ENCODE data around the gene LPCAT1. TPM values are rescaled to one million over a fixed set of nuclear protein-coding genes. Genes with fewer than 3 reads are reported as not detected.

Gene LPCAT1
- total RNA-seq, 2 donors from 2014 or later: 13.2 to 18.1 TPM

- DNase-seq (ENCODE audit: low spot score): no peak
Measured at GRCh38 chr5:1436036-1436435, 87.7 kb downstream of the LPCAT1 start.

GRCh38 chr5:1435369-1435768 lies 88.4 kb downstream of the LPCAT1 start:
- Histone ChIP-seq H3K4me1 (no peaks in the 10 kb centered on the region), H3K9me3 (peaks cover 0 to 1% of the 10 kb centered on the region in 2 donors), H3K4me3 (no peak overlapping the region), H3K27me3 (no peaks in the 10 kb centered on the region), H3K27ac (no peak overlapping the region), H3K36me3 (no peaks in the 10 kb centered on the region)
- no peak for DNase-seq (ENCODE audit: low spot score)
- TF ChIP-seq CTCF (IDR thresholded peaks at IDR 0.05): no peak

More at GRCh38 chr5:1436036-1436435, 87.7 kb downstream of the LPCAT1 start:
- Histone ChIP-seq H3K4me3 (no peak overlapping the region), H3K36me3 (no peaks in the 10 kb centered on the region), H3K4me1 (no peaks in the 10 kb centered on the region), H3K27me3 (no peaks in the 10 kb centered on the region), H3K9me3 (peaks cover 0 to 5% of the 10 kb centered on the region in 2 donors), H3K27ac (no peak overlapping the region)
- TF ChIP-seq CTCF (IDR thresholded peaks at IDR 0.05): no peak

- TF ChIP-seq CTCF (IDR thresholded peaks at IDR 0.05): no peak
- DNase-seq (ENCODE audit: low spot score): no peak
- no peak overlapping the region for H3K27ac ChIP-seq
- H3K4me1 ChIP-seq: no peaks in the 10 kb centered on the region
- H3K36me3 ChIP-seq: no peaks in the 10 kb centered on the region
- H3K4me3 ChIP-seq: no peak overlapping the region
- peaks cover 6 to 27% of the 10 kb centered on the region in 2 donors for H3K9me3 ChIP-seq
- H3K27me3 ChIP-seq: no peaks in the 10 kb centered on the region
Measured at GRCh38 chr5:1432296-1432695, 91.5 kb downstream of the LPCAT1 start.

- H3K9me3 ChIP-seq: peaks cover 6 to 31% of the 10 kb centered on the region in 2 donors
- H3K36me3 ChIP-seq: no peaks in the 10 kb centered on the region
- TF ChIP-seq CTCF (IDR thresholded peaks at IDR 0.05): no peak
Measured at GRCh38 chr5:1431896-1432295, 91.9 kb downstream of the LPCAT1 start.

GRCh38 chr5:1431021-1431811 lies 92.5 kb downstream of the LPCAT1 start:
- Histone ChIP-seq H3K27me3 (no peaks in the 10 kb centered on the region), H3K9me3 (peaks cover 6 to 33% of the 10 kb centered on the region in 2 donors), H3K36me3 (no peaks in the 10 kb centered on the region), H3K4me1 (no peaks in the 10 kb centered on the region), H3K27ac (no peak overlapping the region), H3K4me3 (no peak overlapping the region)
- DNase-seq (ENCODE audit: low spot score): no peak
- no peak for TF ChIP-seq CTCF (IDR thresholded peaks at IDR 0.05)

More at GRCh38 chr5:1431896-1432295, 91.9 kb downstream of the LPCAT1 start:
- Histone ChIP-seq H3K27ac (no peak overlapping the region), H3K4me3 (no peak overlapping the region), H3K27me3 (no peaks in the 10 kb centered on the region), H3K4me1 (no peaks in the 10 kb centered on the region)
- no peak for DNase-seq (ENCODE audit: low spot score)
